GM12801 (cell line): Measurements from ENCODE around the gene DNAJC9.

Source experiments
- CTCF ChIP-seq: IDR thresholded peaks from one replicate; pipeline ENCODE4 v1.5.1; 2011; ENCODE audit warnings: control low read depth; ENCODE audit not compliant: insufficient read length; ENCODE audit errors: extremely low read depth

Gene DNAJC9

GRCh38 chr10:73262880-73263555 is 16.0 kb upstream of the DNAJC9 start:
- no peak for TF ChIP-seq CTCF

- TF ChIP-seq CTCF = no peak
Observed at GRCh38 chr10:73262105-73262730, 15.2 kb upstream of the DNAJC9 start.

DNA sequence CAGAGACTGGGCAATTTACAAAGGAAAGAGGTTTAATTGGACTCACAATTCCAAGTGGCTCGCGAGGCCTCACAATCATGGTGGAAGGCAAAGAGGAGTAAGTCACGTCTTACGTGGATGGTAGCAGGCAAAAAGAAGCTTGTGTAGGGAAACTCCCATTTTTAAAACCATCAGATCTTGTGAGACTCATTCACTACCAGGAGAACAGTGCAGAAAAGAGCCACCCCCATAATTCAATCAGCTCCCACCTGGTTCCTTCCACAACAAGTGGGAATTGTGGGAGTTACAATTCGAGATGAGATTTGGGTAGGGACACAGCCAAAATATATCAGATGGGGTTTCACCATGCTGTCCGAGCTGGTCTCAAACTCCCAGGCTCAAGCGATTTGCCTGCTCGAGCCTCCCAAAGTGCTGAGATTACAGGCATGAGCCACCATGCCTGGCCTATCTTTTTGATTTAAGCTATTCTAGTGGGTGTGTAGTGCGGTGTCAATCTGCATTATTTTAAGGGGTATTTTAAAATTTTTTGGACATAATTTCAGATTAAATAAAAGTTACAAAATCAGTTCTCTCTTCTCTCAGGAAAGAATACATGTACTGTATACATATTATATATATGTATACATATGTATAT is 14.4 kb upstream of the DNAJC9 start:
- no peak for TF ChIP-seq CTCF

DNA sequence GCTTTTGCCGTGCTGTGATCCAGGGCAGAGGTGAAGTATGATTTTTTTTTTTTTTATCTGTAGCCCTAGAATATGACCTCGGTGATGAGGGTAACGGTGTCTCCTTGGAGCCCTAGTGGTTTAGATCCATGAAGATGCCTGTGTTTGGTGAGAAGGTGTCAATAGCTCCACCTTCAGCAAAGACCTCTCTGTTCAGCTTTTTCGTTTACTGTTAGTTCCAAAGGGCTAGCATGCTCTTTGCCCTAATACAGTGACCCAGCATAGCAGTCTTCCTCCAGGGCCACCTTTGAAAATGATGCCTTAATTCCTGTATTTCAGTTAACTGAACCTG is 6.1 kb upstream of the DNAJC9 start:
- no peak for TF ChIP-seq CTCF

DNA sequence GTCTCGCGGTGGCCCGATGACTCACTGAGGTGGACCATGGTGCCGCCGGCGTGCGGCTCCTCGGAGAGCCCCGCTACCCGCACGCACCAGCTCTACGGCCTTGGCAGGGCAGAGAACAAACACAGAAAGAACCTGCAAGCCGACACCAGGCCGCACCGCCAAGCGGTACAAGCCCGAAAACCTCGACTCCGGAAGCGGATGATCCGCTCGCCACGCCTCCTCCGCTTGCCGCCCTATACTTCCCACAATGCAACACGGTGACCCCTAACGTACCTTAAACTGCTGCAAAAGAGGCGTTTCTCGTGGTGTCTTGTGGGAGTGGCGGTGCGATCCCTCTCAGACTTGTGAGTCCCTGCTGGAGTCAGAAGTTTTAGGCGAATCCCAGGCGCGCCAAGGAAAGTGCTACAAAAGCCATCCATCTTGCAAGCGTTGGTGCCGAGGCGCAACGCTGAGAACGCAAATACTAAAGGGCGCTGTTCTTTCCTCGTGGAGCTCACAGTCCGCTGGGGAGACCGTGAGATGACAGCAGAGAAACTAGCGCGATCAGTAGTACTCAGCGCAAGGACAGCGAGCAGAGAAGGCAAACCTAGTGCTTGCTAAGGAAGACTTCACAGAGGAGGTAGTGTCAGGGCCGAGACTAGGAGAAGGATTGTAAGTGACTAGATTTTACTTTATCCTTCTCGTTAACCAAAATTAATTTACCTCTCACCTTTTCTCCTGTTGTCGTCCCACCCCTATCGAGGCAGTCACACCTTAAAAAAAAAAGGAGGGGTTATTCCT is 5.6 kb upstream of the DNAJC9 start, which contains the start of gene MRPS16:
Gene MRPS16 (minus strand): TSS at position 200 of the 780 bp plus-strand sequence. CDS start 162 bp downstream, at position 38.
- no peak for TF ChIP-seq CTCF

DNA sequence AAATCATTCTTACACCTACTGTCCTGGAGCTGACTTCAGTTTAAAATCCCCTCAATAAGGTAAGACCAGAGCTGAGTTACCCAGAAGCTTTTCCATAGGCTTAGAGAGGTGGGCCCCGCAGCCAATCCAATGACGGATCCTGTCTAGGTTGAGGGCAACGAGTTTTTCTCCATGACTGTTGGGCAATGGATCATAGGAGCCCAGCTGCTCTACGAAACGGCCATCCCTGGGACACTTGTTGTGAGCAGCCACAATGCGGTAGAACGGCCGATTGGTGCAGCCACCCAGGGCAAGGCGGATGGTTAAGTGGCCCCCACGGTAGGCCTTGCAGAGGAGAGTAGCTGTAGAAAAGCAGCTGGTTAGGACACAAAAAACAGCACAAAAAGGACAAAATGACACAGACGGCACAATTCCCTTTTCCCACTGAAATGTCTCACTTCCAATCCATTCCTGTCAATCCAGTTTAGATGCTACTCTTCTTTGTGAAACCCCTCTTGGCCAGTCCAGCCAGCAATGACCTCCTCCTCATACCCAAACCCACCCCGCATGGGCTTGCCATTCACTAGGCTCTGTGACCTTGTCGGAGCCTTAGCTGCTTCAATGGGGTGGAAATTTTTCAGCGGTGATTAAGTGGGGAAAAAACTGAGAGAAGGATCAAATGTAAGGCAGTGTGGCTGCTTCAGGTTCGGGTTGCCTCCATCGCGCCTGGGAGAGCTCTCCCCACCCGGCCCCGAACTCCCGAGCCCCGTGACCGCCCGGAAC is 4.8 kb upstream of the DNAJC9 start:
- no peak for TF ChIP-seq CTCF
